Measurements from ENCODE around the gene PNLIPRP1.

GRCh38 chr10:116637830-116638229 is 47.1 kb downstream of the PNLIPRP1 start:
- TF ChIP-seq CTCF (IDR thresholded peaks at IDR 0.05 in 4 of 5, conservative IDR thresholded peaks at IDR 0.05 in 1 of 5) (no peak), POLR2A (IDR thresholded peaks at IDR 0.05) (no peak)
